ENCODE measurements around the gene SUV39H1.

DNA sequence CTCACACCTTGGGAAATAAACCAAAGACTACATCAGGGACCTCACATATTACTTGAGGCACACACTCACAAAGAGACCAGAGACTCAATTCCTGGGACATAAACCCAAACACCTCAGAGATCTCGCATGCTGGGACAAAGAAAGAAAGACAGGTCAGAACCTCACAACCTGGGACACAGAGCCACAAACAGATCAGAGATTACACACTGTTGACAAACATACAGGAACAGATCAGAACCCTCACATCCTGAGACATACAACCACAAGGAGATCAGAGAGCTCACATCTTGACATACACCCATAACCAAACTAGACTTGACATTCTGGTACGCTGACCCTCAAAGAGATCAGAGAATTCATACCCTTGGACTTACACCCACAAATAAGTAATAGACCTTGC is 17.3 kb downstream of the SUV39H1 start:
- TF ChIP-seq, protein P1, sequence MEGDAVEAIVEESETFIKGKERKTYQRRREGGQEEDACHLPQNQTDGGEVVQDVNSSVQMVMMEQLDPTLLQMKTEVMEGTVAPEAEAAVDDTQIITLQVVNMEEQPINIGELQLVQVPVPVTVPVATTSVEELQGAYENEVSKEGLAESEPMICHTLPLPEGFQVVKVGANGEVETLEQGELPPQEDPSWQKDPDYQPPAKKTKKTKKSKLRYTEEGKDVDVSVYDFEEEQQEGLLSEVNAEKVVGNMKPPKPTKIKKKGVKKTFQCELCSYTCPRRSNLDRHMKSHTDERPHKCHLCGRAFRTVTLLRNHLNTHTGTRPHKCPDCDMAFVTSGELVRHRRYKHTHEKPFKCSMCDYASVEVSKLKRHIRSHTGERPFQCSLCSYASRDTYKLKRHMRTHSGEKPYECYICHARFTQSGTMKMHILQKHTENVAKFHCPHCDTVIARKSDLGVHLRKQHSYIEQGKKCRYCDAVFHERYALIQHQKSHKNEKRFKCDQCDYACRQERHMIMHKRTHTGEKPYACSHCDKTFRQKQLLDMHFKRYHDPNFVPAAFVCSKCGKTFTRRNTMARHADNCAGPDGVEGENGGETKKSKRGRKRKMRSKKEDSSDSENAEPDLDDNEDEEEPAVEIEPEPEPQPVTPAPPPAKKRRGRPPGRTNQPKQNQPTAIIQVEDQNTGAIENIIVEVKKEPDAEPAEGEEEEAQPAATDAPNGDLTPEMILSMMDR (IDR thresholded peaks at IDR 0.05): no peak
- TF ChIP-seq POLR2AphosphoS5 (IDR thresholded peaks at IDR 0.05): no peak
- no peak for TF ChIP-seq POLR2A (IDR thresholded peaks at IDR 0.05)
- no peak for TF ChIP-seq EP300 (IDR thresholded peaks at IDR 0.05)
